Activated CD8-positive, alpha-beta memory T cell treated with anti-CD3 and anti-CD28 coated beads, Interleukin-2, amount 50 U/mL, for 24 hours (primary cell): ENCODE data around the gene EHBP1.

ENCODE experiments used
- DNase-seq: peaks from one replicate; pipeline ENCODE4 v3.0.0-alpha.2; 2020; ENCODE audit errors: extremely low read depth

Gene EHBP1

GRCh38 chr2:62822549-62822948 is 117.0 kb downstream of the EHBP1 start:
- DNase-seq: no peak

GRCh38 chr2:62824388-62824787 is 118.9 kb downstream of the EHBP1 start:
- no peak for DNase-seq

- DNase-seq: no peak
Measured at GRCh38 chr2:62826141-62826540, 120.6 kb downstream of the EHBP1 start.

GRCh38 chr2:62826953-62827675 is 121.6 kb downstream of the EHBP1 start:
- DNase-seq: no peak

GRCh38 chr2:62831729-62832128 is 126.2 kb downstream of the EHBP1 start:
- no peak for DNase-seq

GRCh38 chr2:62844311-62845090 is 139.0 kb downstream of the EHBP1 start:
- no peak for DNase-seq

- DNase-seq: no peak
Measured at GRCh38 chr2:62845256-62845655, 139.7 kb downstream of the EHBP1 start.

- no peak for DNase-seq
Measured at GRCh38 chr2:62852254-62852653, 146.7 kb downstream of the EHBP1 start.

- DNase-seq: no peak
Measured at GRCh38 chr2:62854600-62855514, 149.3 kb downstream of the EHBP1 start.

GRCh38 chr2:62856228-62857040 is 150.9 kb downstream of the EHBP1 start:
- DNase-seq: no peak

- DNase-seq: no peak
Measured at GRCh38 chr2:62857139-62857931, 151.8 kb downstream of the EHBP1 start.

- DNase-seq: no peak
Measured at GRCh38 chr2:62858231-62858832, 152.8 kb downstream of the EHBP1 start.

GRCh38 chr2:62868947-62869346 is 163.4 kb downstream of the EHBP1 start:
- no peak for DNase-seq

- DNase-seq: no peak
Measured at GRCh38 chr2:62870966-62871365, 165.5 kb downstream of the EHBP1 start.

- DNase-seq: no peak
Measured at GRCh38 chr2:62871506-62871905, 166.0 kb downstream of the EHBP1 start.

- DNase-seq: no peak
Measured at GRCh38 chr2:62873603-62874002, 168.1 kb downstream of the EHBP1 start.

GRCh38 chr2:62874881-62875383 is 169.4 kb downstream of the EHBP1 start:
- DNase-seq: no peak

GRCh38 chr2:62881162-62881795 is 175.8 kb downstream of the EHBP1 start:
- DNase-seq: no peak

GRCh38 chr2:62883629-62884028 is 178.1 kb downstream of the EHBP1 start:
- DNase-seq: no peak
